ENCODE results near the gene ANAPC7.

- TF ChIP-seq GATA3 (IDR thresholded peaks at IDR 0.05; ENCODE audit: low read depth, low read length) (no peak), GATA2 (IDR thresholded peaks at IDR 0.05; ENCODE audit: low read depth, low read length) (no peak)
Observed at GRCh38 chr12:110366321-110367142, 37.0 kb downstream of the ANAPC7 start.

Data from SH-SY5Y (cell line).